ENCODE data around the gene SPRTN.

SPRTN gene

GRCh38 chr1:231395076-231395997, 57.2 kb downstream of the SPRTN start:
- no peak overlapping the region for H3K27ac Mint-ChIP-seq
- H3K4me1 Mint-ChIP-seq (ENCODE audit: low read depth in 2 of 2), result peaks cover 38 to 60% of the 10 kb centered on the region in 2 donors
- no peaks in the 10 kb centered on the region for H3K27me3 Mint-ChIP-seq
- H3K36me3 Mint-ChIP-seq (ENCODE audit: insufficient read depth), result no peaks in the 10 kb centered on the region
- no peaks in the 10 kb centered on the region for H3K9me3 Mint-ChIP-seq
- peak overlapping the region in 1 of 2 donors; percentile 13 for H3K4me3 Mint-ChIP-seq
- DNase-seq (no peak), ATAC-seq (replicated peaks) (no peak)

GRCh38 chr1:231395998-231396390, 57.9 kb downstream of the SPRTN start:
- no peak overlapping the region for H3K27ac Mint-ChIP-seq
- peaks cover 35 to 54% of the 10 kb centered on the region in 2 donors for H3K4me1 Mint-ChIP-seq (ENCODE audit: low read depth in 2 of 2)
- no peaks in the 10 kb centered on the region for H3K27me3 Mint-ChIP-seq
- ATAC-seq (replicated peaks), result no peak
- H3K4me3 Mint-ChIP-seq, result no peak overlapping the region
- no peaks in the 10 kb centered on the region for H3K9me3 Mint-ChIP-seq
- no peak for DNase-seq
- no peaks in the 10 kb centered on the region for H3K36me3 Mint-ChIP-seq (ENCODE audit: insufficient read depth)

GRCh38 chr1:231396643-231397042, 58.5 kb downstream of the SPRTN start:
- Mint-ChIP-seq H3K27ac (no peak overlapping the region), H3K4me1 (ENCODE audit: low read depth in 2 of 2) (peaks cover 35 to 54% of the 10 kb centered on the region in 2 donors), H3K4me3 (peak overlapping the region in 1 of 2 donors; percentile 1)

GRCh38 chr1:231397886-231398671, 60.0 kb downstream of the SPRTN start:
- no peak for ATAC-seq (replicated peaks)
- peaks cover 3% of the 10 kb centered on the region for H3K36me3 Mint-ChIP-seq (ENCODE audit: insufficient read depth)
- H3K27me3 Mint-ChIP-seq, result no peaks in the 10 kb centered on the region
- DNase-seq, result no peak
- H3K27ac Mint-ChIP-seq, result no peak overlapping the region
- no peaks in the 10 kb centered on the region for H3K9me3 Mint-ChIP-seq
- peaks cover 31 to 46% of the 10 kb centered on the region in 2 donors for H3K4me1 Mint-ChIP-seq (ENCODE audit: low read depth in 2 of 2)
- H3K4me3 Mint-ChIP-seq, result no peak overlapping the region

More at GRCh38 chr1:231396643-231397042, 58.5 kb downstream of the SPRTN start:
- no peaks in the 10 kb centered on the region for H3K27me3 Mint-ChIP-seq
- H3K36me3 Mint-ChIP-seq (ENCODE audit: insufficient read depth), result no peaks in the 10 kb centered on the region
- no peak for DNase-seq
- ATAC-seq (replicated peaks), result no peak
- no peaks in the 10 kb centered on the region for H3K9me3 Mint-ChIP-seq

GRCh38 chr1:231401478-231401877, 63.4 kb downstream of the SPRTN start:
- H3K27me3 Mint-ChIP-seq, result no peaks in the 10 kb centered on the region
- H3K9me3 Mint-ChIP-seq, result no peaks in the 10 kb centered on the region
- H3K4me3 Mint-ChIP-seq, result no peak overlapping the region
- H3K36me3 Mint-ChIP-seq (ENCODE audit: insufficient read depth), result peaks cover 4% of the 10 kb centered on the region
- DNase-seq (no peak), ATAC-seq (replicated peaks) (no peak)
- H3K27ac Mint-ChIP-seq, result no peak overlapping the region
- peaks cover 16 to 33% of the 10 kb centered on the region in 2 donors for H3K4me1 Mint-ChIP-seq (ENCODE audit: low read depth in 2 of 2)

- Mint-ChIP-seq H3K4me1 (ENCODE audit: low read depth in 2 of 2) (peaks cover 6 to 13% of the 10 kb centered on the region in 2 donors), H3K27me3 (no peaks in the 10 kb centered on the region), H3K4me3 (no peak overlapping the region), H3K36me3 (ENCODE audit: insufficient read depth) (peaks cover 7% of the 10 kb centered on the region), H3K27ac (no peak overlapping the region), H3K9me3 (no peaks in the 10 kb centered on the region)
- ATAC-seq (replicated peaks), result no peak
- DNase-seq, result no peak
These were observed 66.2 kb downstream of the SPRTN start for GRCh38 chr1:231404318-231404717.
